Panc1 (cell line): ENCODE data around the gene CPSF4. TPM values are rescaled to one million over a fixed set of nuclear protein-coding genes. Genes with fewer than 3 reads are reported as not detected.

ENCODE experiments used
- ATAC-seq: fragments of 200-7000 bp; cut with Tn5 transposase; 2 replicates; pipeline ENCODE4 v1.9.1; 2020; ENCODE audit warnings: mild to moderate bottlenecking, moderate library complexity
- BruUV-seq: library from RNA; stranded (reverse); fragments of 400-500 nt; replicated peaks from 2 replicates; lab custom pipeline; 2021; lab: Mats Ljungman, UMichigan
- CTCF ChIA-PET: fragments of 300-600 bp; sonication (Branson Sonifier 250); formaldehyde crosslinking; loops from one replicate; lab custom pipeline; 2022; ENCODE audit warnings: antibody characterized with exemption; lab: Charles Lee
- POLR2A ChIA-PET: fragments of 300-600 bp; sonication (Branson Sonifier 250); formaldehyde crosslinking; loops from one replicate; lab custom pipeline; 2022; ENCODE audit warnings: antibody characterized with exemption; lab: Charles Lee
- DNase-seq: peaks from one replicate; pipeline ENCODE4 v3.0.0-alpha.2; 2010; ENCODE audit warnings: low read depth, low spot score
- H3K27ac ChIP-seq: 2 replicates; pipeline ENCODE4 v1.5.1; 2011; ENCODE audit warnings: mild to moderate bottlenecking, low read length, inconsistent platforms
- H3K27me3 ChIP-seq: fragments of 200-500 bp; sonication (Bioruptor generic); 2 replicates; pipeline ENCODE4 v1.6.0; 2014; ENCODE audit warnings: low read length, inconsistent platforms; ENCODE audit not compliant: control insufficient read depth, insufficient read depth
- H3K36me3 ChIP-seq: fragments of 200-500 bp; sonication (Bioruptor generic); 2 replicates; pipeline ENCODE4 v1.5.1; 2014; ENCODE audit warnings: inconsistent platforms, mild to moderate bottlenecking, low read length, moderate library complexity; ENCODE audit not compliant: control insufficient read depth, insufficient read depth
- H3K4me1 ChIP-seq: 2 replicates; pipeline ENCODE4 v1.5.1; 2011; ENCODE audit warnings: inconsistent platforms, mild to moderate bottlenecking, low read length, moderate library complexity; ENCODE audit not compliant: control insufficient read depth, insufficient read depth
- H3K4me3 ChIP-seq, 2 experiments: 2 replicates each; pipeline ENCODE4 v1.5.1; 2011 to 2012; ENCODE audit warnings: low read depth in 2 of 2, low read length in 2 of 2, mild to moderate bottlenecking in 2 of 2, inconsistent platforms in 1 of 2, moderate library complexity in 1 of 2
- H3K9me3 ChIP-seq: fragments of 200-500 bp; sonication (Bioruptor generic); 2 replicates; pipeline ENCODE4 v1.5.1; 2014; ENCODE audit warnings: low read depth, mild to moderate bottlenecking, inconsistent platforms, low read length, moderate library complexity; ENCODE audit not compliant: control insufficient read depth, insufficient read depth
- CTCF ChIP-seq: fragments of 450-650 bp; IDR thresholded peaks from 2 replicates; pipeline ENCODE4 v1.5.1; 2017; ENCODE audit warnings: mild to moderate bottlenecking
- POLR2AphosphoS5 ChIP-seq: IDR thresholded peaks from 2 replicates; pipeline ENCODE4 v1.6.1; 2012; ENCODE audit warnings: mild to moderate bottlenecking, low read depth, low read length, moderate library complexity
- REST ChIP-seq, 2 experiments: IDR thresholded peaks; 2 replicates each; pipeline ENCODE4 v1.6.1; 2011 to 2012; ENCODE audit warnings: low read depth in 2 of 2, control low read depth in 1 of 2, low read length in 1 of 2, mild to moderate bottlenecking in 1 of 2, moderate library complexity in 1 of 2; ENCODE audit not compliant: insufficient read depth in 1 of 2
- SIN3A ChIP-seq: IDR thresholded peaks from 2 replicates; pipeline ENCODE4 v1.6.1; 2012; ENCODE audit warnings: low read depth, mild to moderate bottlenecking, low read length, moderate library complexity, borderline replicate concordance; ENCODE audit not compliant: insufficient read depth
- TCF7L2 ChIP-seq: IDR thresholded peaks from 2 replicates; pipeline ENCODE4 v1.6.1; 2011; ENCODE audit warnings: mild to moderate bottlenecking, low read depth, low read length, inconsistent platforms
- in situ Hi-C: cut with HindIII; loops from 2 replicates; pipeline ENCODE4 v1.10.0; 2016; ENCODE audit warnings: low sequenced_read_pairs, low pct_unique_long_range_greater_than_20kb
- intact Hi-C: fragments of 100-400 bp; cut with micrococcal nuclease; formaldehyde crosslinking; loops from one replicate; pipeline ENCODE4 v1.10.0; 2022; ENCODE audit not compliant: unreplicated experiment
- total RNA-seq: library from RNA; stranded (reverse); gene quantifications from one replicate; pipeline ENCODE4 v1.2.1, GENCODE V29; 2021; ENCODE audit not compliant: unreplicated experiment

Gene CPSF4
- total RNA-seq, 1 experiment from 2014 or later: 57.0 TPM

GRCh38 chr7:99461221-99461620 lies 22.5 kb downstream of the CPSF4 start:
- Histone ChIP-seq H3K4me1 (no peaks in the 10 kb centered on the region), H3K27ac (no peak overlapping the region), H3K9me3 (no peaks in the 10 kb centered on the region), H3K4me3 (no peak overlapping the region), H3K36me3 (peaks cover 8% of the 10 kb centered on the region), H3K27me3 (no peaks in the 10 kb centered on the region)
- TF ChIP-seq CTCF (no peak), TCF7L2 (no peak), POLR2AphosphoS5 (no peak), SIN3A (no peak), REST (IDR thresholded peaks at IDR 0.05; ENCODE audit: insufficient read depth in 1 of 2, low read depth in 2 of 2, low read length in 1 of 2) (no peak)
- in situ Hi-C loops (no loop called here), intact Hi-C loops (no loop called here)
- CTCF ChIA-PET: no interaction called here
- no peak for ATAC-seq
- DNase-seq: no peak
- BruUV-seq: no TSS peak
- POLR2A ChIA-PET: no interaction called here

- TF ChIP-seq REST (IDR thresholded peaks at IDR 0.05; ENCODE audit: insufficient read depth in 1 of 2, low read depth in 2 of 2, low read length in 1 of 2): no peak
- TF ChIP-seq SIN3A: no peak
- no peak for TF ChIP-seq POLR2AphosphoS5
- Histone ChIP-seq H3K36me3 (peaks cover 3% of the 10 kb centered on the region; the same call in 1 of the 2 replicates), H3K27me3 (no peaks in the 10 kb centered on the region), H3K9me3 (no peaks in the 10 kb centered on the region), H3K4me3 (peak overlapping the region; percentile 96 to 97), H3K27ac (peak overlapping the region; percentile 98), H3K4me1 (peaks cover 5% of the 10 kb centered on the region)
- intact Hi-C loops (no loop called here), in situ Hi-C loops (no loop called here)
- POLR2A ChIA-PET: interaction anchor here (0.8 kb wide), 1 partner anchor 16 kb away, joined by 3 read pairs; no protein-coding TSS in a partner anchor
- ATAC-seq: peak; percentile 5
- DNase-seq: no peak
- BruUV-seq: TSS peak; percentile 78
- CTCF ChIA-PET: no interaction called here
Observed at GRCh38 chr7:99465421-99465768, 26.7 kb downstream of the CPSF4 start.
